Hippocampal formation (tissue), 2 donors: ENCODE measurements around the gene OR7C1.
"Not testable (repeated sequence)": the region's sequence is repeated elsewhere in the genome, so short reads cannot be mapped to it uniquely, and the experiment has no call there.

ENCODE experiments used
- DNase-seq, 2 donors: peaks; one replicate each; lab custom pipeline; 2025; lab: John Stamatoyannopoulos, UW

The OR7C1 gene

DNA sequence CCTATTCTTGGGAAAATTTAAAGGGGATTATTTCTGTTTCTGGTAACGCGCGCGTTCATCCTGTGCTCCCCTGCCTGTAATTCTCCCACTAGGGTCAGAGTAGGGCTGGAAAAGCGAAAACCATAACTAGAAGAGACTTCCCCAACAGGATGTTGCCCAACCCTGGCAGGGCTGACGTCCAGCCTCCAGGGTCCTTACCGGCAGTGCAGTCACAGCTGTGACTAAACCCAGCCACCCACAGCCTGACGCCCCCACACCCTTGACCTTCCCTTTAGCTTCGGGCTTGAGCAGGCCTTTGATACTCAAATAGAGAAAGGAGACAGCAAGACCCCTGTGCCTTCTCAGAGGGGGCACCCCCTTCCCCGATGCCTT is 50.3 kb downstream of the OR7C1 start:
- peak in 1 of 2 donors; percentile 20 for DNase-seq

DNA sequence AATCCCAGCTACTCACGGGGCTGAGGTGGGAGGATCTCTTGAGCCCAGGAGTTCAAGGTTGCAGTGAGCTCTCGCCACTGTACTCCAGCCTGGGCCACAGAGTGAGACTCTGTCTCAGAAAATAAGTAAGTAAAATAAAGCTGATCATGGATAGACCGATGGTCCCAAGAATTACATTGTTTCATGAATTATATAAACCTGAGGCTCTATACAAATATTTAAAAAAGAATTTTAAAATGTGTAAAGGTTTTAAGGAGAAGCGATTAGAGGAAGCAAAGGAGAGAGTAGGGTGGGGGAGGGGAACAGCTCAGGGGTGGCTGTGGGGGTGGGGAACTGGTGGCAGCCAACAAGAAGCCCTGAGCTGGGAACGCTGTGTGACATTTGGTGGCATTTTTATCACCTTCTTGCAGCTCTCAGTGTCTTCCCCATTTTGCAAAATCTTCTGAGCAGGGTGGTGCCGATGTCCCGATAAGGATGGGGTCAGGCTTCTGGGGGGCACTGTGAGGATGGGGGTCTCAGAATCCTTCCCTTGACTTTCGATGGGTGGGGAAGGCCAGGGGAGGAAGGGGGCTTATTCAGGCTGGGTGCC is 51.5 kb downstream of the OR7C1 start:
- DNase-seq, result not testable (repeated sequence)

DNA sequence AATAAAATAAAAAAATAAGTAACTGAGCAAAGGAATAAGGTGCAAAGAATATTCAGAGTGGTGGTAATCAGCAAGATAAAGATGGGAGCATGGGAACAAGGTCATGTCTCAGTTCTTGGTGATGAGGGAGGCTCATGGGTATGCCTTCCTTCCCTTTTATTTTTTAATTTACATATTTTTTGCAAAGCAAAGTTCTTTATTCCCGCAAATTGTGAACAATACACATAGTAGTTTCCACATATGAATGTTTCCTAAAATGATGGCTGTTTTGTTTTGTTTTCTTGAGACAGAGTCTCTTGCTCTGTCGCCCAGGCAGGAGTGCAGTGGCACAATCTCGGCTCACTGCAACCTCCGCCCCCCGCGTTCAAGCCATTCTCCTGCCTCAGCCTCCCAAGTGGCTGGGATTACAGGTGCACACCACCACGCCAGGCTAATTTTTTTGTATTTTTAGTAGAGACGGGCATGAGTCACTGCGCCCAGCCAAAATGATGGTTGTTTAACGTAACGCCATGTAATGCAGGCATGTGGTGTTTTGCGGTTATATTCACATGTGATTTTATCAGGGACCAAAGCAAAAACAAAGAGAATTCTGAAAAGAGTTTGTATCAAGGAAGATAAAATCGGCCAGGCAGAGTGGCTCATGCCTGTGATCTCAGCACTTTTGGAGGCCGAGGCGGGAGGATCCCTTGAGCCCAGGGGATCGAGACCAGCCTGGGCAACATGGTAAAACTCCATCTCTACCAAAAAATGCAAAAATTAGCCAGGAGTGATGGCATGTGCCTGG is 52.2 kb downstream of the OR7C1 start:
- no peak for DNase-seq

DNA sequence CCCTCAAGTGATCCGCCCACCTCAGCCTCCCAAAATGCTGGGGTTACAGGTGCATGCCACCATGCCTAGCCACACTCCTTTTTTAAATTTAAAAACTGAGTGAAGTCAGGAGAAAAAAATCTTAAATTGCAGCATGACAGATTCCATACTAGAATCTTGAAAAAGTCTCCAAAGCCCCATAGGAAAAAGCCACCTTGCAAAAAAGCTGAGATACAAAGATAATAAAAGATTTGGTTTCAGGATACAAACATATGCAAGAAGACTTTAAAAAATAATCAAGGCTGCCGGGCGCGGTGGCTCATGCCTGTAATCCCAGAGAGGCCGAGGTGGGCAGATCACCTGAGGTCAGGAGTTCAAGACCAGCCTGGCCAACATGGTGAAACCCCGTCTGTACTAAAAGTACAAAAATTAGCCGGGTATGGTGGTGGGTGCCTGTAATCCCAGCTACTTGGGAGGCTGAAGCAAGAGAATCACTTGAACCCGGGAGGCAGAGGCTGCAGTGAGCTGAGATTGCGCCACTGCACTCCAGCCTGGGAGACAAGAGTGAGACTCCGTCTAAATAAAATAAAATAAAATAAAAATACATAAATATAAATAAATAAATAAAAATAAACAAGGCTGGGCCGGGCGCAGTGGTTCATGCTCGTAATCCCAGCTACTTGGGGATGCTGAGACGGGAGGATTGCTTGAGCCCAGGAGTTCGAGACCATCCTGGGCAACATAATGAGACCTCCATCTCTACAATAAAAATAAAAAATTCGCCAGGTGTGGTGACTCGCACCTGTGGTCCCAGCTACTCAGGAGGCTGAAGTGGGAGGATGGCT is 53.1 kb downstream of the OR7C1 start:
- DNase-seq, result not testable (repeated sequence)

DNA sequence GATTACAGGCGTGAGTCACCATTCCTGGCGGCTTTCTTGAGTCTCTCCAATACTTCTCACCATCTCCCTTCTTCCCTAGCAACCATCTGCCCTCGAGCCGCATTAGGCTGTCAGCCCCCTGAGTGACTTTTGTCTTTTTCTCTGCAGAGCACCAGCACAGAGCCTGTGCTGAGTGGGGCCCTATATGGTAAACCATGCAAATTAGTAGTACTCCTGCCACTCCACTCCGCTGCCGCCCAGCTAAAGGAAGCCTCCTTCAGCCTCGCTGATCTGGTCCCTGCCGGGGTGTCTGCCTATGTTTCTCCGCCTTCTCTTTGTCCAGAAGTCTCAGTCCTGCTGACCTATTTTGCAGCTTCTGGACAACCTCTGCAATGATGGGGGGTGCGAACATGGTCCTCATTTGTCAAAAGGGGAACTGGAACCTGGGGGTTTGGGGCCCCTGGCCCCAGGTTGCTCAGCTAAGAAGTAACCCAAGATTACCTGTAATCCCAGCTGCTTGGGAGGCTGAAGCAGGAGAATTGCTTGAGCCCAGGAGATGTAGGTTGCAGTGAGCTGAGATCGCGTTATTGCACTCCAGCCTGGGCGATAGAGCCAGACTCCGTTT is 54.3 kb downstream of the OR7C1 start:
- not testable (repeated sequence) for DNase-seq

DNA sequence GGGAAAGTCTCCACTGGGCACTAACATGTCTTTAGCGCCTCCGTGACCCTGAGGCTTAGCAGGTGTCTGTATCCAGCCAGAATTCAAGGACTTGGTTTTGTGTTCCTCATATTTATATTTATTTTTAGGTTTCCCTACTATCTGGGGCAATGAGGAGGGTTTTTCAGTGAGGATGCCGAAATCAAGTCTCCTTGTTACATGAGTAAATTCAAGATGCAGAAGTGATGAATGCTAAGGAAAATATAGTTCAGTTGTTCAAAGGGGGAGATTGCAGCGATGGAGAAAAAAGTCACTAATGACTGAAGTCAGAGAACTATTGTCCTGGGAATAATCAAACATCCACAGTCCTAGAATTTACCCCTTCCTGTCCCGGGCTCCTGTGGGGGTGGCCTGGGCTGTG is 55.8 kb downstream of the OR7C1 start:
- DNase-seq, result no peak

DNA sequence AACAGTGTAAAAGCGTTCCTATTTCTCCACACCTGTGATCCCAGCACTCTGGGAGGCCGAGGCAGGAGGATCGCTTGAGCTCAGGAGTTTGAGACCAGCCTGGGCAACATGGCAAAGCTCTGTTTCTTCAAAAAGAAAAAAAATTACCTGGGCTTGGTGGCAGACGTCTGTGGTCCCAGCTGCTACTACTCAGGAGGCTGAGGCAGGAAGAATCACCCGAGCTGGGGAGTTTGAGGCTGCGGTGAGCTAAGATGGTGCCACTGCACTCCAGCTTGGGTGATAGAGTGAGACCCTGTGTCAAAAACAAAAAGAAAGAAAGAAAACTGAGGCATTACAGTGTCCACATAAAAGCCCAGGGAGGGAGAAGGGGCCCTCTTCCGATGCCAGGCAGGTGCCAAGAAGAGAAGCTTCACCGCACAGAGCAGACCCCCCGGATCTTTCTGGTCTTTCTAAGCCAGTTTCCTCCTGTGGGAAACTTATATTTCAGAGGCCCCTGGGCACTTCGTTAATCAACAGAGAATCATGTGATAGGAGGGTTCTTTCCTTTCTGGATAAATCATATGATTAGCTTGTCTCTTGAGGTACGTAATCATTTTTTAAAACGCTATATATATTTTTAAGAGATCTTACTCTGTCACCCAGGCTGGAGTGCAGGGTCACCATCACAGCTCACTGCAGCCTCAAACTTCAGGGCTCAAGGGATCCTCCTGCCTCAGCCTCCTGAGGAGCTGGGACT is 56.7 kb downstream of the OR7C1 start, which contains the start of gene ADGRE2:
Gene ADGRE2 (minus strand): TSS at position 451 of the 736 bp plus-strand sequence. CDS start 1,804 bp downstream, outside the sequence.
- DNase-seq, result not testable (repeated sequence)

DNA sequence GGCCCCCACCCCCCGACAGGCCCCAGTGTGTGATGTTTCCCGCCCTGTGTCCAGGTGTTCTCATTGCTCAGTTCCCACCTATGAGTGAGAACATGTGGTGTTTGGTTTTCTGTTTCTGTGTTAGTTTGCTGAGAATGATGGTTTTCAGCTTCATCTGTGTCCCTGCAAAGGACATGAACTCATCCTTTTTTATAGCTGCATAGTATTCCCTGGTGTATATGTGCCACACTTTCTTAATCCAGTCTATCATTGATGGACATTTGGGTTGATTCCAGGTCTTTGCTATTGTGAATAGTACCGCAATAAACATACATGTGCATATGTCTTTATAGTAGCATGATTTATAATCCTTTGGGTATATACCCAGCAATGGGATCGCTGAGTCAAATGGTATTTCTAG is 57.3 kb downstream of the OR7C1 start:
- DNase-seq, result not testable (repeated sequence)

DNA sequence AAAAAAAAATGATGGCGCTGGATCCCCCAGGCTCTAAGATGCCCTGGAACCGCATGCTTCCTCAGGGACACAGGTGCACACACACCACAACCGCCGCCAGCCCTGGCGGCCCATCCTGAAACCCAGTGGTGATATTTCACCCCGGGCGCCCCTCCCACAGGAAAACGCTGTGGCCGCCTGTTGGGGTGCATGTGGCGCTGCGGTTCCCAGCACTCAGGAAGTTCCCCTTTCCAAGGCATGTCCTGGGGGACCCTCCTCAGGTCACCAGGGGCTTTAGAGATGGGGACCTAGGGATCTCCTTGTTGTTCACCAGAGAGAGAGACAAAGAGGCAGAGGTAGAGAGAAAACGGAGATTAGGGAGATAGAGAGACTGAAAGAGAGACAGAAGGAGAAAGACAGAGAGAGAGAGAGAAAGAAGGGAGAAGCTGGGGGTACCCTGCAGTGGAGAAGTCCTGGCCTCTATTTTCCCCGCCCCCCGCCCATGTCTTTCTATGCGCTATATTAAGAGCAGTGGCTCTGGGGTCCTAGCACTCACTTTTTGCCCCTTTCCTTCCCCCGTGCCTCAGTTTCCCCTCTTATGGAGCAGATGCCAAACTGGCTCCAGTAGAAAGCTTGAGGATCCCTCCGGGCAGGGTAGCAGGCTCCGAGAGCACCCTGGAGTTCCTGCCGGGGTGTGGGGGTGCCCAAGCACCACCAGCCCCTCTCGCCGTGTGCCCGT is 59.0 kb downstream of the OR7C1 start:
- peak in 1 of 2 donors; percentile 15 for DNase-seq

DNA sequence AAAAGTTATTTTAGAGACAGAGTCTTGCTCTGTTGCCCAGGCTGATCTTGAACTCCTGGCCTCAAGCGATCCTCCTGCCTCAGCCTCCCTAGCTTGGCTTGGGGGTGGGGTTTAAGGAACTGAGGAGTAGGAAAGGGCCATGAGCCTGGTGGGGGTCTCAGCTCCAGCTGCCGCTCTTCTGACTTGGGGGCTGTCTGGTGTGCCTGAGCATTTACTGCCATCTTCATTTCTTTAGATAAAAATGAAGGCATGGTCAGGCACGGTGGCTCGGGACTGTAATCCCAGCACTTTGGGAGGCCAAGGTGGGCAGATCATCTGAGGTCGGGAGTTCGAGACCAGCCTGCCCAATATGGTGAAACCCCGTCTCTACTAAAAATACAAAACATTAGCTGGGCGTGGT is 59.7 kb downstream of the OR7C1 start:
- DNase-seq, result not testable (repeated sequence)

DNA sequence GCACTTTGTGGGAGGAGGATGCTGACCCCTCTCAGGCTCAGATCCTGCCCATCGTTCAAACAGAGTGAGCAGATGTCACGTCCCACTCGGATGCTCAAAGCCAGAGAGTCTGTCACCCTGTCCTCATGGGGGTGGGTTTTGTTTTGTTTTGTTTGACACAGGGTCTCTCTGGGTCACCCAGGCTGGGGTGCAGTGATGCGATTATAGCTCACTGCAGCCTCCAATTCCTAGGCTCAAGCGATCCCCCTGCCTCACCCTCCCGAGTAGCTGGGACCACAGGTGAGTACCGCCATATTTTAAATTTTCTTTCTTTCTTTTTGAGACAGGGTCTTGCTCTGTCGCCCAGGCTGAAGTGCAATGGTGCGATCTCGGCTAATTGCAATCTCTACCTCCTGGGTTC is 60.6 kb downstream of the OR7C1 start:
- DNase-seq, result no peak

DNA sequence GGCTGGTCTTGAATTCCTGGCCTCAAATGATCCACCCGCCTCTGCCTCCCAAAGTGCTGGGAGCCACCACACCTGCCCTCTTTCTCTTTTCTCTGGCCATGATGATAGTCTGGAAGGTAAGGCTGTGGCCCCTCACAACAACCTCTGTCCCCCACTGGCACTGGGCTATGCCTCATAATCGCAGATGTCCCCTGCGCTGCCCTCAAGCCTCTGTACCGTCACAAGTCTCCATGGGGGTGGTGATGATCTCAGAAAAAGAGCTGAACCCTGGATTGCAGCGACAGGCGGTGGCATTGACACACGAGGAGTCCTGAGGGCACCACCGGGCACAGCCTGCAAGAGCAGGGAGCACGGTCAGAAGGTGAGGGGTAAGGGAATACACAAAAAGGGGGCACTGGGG is 61.3 kb downstream of the OR7C1 start:
- not testable (repeated sequence) for DNase-seq

DNA sequence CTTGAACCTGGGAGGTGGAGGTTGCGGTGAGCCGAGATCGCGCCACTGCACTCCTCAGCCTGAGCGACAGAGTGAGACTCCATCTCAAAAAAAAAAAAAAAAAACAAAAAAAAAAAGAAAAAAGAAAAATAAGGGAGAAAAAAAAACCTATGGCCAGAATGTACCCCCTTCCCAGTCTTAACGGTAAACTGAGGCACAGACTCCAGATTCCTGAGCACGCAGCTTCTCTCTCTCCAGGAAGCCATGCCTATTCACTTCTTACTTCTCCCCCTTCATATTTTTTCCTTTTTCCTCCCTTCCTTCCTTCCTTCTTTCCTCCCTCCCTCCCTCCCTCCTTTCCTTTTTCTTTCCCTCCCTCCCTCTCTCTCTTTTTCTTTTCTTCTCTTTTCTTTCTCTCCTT is 62.0 kb downstream of the OR7C1 start:
- no peak for DNase-seq

DNA sequence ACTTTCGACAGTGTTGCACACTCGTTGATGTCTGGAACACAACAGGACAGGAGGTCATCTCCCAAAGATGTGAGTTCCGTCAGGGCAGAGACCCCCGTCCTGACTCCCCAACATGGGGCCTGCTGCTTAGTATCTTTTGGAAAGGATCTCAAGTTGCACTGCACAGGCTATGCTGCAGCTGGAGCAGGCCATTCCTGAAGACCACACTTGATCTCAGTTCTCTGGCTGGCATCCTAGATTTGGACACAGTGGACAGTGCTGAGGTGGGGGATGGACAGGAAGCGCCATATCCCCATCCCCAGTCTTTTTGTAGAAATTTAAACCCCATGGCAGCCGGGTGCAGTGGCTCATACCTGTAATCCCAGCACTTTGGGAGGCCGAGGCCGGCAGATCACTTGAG is 62.5 kb downstream of the OR7C1 start:
- no peak for DNase-seq

DNA sequence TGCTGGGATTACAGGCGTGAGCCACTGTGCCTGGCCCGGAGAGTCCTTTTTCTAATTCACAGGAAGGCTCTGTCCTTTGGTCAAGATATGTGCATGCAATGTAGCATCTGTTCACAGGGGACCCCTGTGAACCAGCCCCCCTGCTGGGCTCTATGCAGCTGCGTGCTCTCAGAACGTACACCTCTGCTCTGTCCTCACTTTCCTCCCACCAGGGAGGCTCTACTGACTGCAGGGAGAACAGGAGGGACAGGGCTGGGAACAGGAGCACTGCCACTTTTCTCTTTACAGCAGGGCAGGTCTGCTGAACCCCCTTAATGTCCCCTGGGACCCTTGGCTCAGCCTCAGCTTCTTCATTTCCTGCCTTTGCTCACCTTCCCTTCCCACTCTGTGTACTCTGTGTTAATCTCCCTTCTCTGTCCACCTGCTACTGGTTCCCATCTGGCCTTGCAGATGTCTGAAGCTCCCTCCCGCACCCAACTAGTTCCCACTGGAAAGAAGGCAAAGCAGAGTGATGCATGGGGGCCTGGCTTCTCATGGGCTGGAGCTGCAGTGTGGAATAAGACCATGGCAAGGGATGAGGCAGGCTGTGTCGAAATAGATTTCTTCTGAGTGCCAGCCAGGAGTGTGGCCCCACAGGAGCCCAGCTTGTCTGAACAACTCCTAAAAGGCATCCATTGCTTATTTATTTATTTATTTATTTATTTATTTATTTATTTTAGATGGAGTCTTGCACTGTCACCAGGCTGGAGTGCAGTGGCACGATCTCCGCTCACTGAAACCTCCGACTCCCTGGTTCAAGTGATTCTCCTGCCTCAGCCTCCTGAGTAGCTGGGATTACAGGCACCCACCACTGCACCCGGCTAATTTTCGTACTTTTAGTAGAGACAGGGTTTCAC is 63.8 kb downstream of the OR7C1 start:
- no peak for DNase-seq

DNA sequence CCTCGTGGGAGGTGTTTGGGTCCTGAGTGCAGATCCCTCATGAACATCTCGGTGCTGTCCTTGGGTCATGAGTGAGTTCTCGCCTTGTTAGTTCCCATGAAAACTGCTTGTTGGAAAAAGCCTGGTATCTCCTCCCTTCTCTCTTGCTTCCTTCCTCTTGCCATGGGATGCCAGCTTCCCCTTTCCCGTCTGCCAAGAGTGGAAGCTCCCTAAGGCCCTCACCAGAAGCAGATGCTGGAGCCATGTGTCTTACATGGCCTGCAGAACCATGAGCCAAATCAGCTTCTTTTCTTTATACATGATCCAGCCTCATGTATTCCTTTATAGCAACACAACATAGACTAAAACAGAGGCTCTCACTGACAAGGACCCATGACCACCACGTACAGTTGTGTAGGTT is 64.8 kb downstream of the OR7C1 start:
- DNase-seq, result no peak

DNA sequence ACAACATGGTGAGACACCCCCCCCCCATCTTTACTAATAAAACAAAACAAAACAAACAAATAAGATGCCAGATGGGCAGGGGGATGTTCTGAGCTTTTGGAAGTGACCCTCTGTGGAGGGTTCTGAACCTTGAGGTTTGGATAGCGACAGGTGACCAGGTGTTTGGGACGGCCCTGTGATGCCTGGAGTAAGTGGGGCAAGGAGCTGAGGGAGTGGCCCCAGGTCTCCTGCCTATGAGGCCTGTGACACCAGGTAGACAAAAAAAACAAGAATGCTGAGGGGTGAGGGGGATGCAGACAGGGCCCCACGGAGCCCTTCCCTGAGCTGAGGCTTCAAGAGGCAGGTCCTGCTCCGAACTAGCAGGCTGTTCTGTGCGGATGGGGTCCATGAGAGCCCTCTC is 65.8 kb downstream of the OR7C1 start:
- no peak for DNase-seq

DNA sequence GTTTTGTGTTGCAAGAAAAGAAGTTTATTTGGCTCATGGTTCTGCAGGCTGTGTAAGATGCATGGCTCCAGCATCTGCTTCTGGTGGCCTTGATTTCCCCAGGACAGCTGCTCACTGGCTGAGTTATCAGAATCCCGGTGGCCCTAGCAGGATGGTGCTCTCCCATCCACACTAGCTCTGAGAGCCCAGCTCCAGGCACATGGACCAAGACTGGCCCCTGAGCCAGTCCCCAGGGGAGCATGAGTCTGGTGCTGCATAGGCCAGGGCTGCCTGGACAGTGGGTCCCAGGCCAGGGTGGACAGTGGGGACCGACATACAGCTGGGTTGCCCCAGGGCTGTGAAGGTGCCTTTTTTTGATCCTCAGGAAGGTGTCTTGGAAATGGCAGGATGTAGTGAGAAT is 67.0 kb downstream of the OR7C1 start:
- DNase-seq, result no peak

DNA sequence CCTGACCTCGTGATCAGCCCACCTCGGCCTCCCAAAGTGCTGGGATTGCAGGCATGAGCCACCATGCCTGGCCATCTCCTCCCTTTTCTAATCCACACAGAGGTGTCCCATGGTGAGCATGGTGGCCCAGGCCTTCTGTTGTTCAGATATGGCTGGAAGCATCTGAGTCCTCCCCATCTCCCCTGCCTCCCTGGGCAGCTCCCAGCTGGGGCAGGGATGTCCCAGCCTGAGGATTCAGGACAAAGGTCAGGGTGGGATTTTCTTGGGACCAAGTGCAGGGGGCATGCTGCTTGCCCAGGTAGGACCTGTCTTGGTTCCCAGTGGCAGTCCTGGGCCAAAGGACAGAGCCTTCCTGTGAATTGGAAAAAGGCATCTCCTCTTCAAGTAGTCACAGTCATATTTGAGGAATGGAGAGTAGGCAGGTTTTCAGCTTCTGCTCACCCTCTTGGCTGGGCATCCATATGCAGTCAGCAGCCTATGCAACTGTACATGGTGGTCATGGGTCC is 67.5 kb downstream of the OR7C1 start:
- no peak for DNase-seq

DNA sequence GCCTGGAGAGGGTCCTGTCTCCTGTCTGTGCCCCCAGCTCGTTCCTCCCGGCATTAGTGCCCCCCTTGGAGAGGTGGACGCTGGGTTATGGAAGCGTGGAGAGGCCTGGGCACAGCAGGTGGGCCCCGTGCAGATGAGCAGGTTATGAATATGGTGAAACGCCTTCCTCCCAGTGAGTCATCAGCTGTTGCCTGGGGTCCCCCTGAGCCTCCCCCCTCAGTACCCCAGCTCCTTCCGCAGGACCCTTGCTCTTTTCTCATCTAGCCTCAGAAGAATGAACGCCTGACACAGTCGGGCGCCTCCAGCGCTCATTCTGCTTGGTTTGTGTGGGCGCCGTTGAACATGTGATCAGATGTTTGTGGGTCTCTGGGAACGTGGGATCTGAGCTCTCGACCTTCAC is 69.1 kb downstream of the OR7C1 start:
- DNase-seq, result not testable (repeated sequence)
